ENCODE results near the gene IKZF3. TPM values are rescaled to one million over a fixed set of nuclear protein-coding genes. Genes with fewer than 3 reads are reported as not detected.

Gene IKZF3
- total and polyA plus RNA-seq, 10 of the 15 experiments (the other 5 are each of a cell fraction or from before 2014, with no cell fraction given), result 5.5 to 98.2 (median 47.6) TPM

GRCh38 chr17:39767147-39767546 lies 97.0 kb downstream of the IKZF3 start (continued):
- peak; percentile 49; the same call in 1 of the 2 replicates for TF ChIP-seq MYB (IDR thresholded peaks at IDR 0.05; ENCODE audit: borderline replicate concordance, low read depth, low read length)
- peak; percentile 82 for TF ChIP-seq MTA2 (IDR thresholded peaks at IDR 0.05; ENCODE audit: low read depth)
- TF ChIP-seq SRF (IDR thresholded peaks at IDR 0.05; ENCODE audit: low read depth in 2 of 2, low read length in 2 of 2), result no peak
- peak in 1 of 2 experiments; percentile 46; a peak in 1 of 3 replicates for TF ChIP-seq EGR1 (IDR thresholded peaks at IDR 0.05; ENCODE audit: borderline replicate concordance in 1 of 2, low read depth in 2 of 2, low read length in 2 of 2)
- no peak for TF ChIP-seq REST (IDR thresholded peaks at IDR 0.05; ENCODE audit: low read depth, low read length)
- no peak for TF ChIP-seq CHD1 (IDR thresholded peaks at IDR 0.05; ENCODE audit: low read depth, low read length)
- TF ChIP-seq MTA3 (IDR thresholded peaks at IDR 0.05; ENCODE audit: borderline replicate concordance, low read length), result no peak; the same call in 1 of the 2 replicates
- TF ChIP-seq MEF2B (IDR thresholded peaks at IDR 0.05; ENCODE audit: partially characterized antibody, poor library complexity, severe bottlenecking), result peak; percentile 45
- TF ChIP-seq KDM1A (IDR thresholded peaks at IDR 0.05; ENCODE audit: borderline replicate concordance), result no peak
- TF ChIP-seq ZBTB33 (IDR thresholded peaks at IDR 0.05), result no peak
- TF ChIP-seq BACH1 (IDR thresholded peaks at IDR 0.05; ENCODE audit: borderline replicate concordance), result peak; percentile 15; the same call in 1 of the 2 replicates
- TF ChIP-seq RB1 (IDR thresholded peaks at IDR 0.05; ENCODE audit: borderline replicate concordance), result no peak
- no peak for TF ChIP-seq STAT3 (IDR thresholded peaks at IDR 0.05; ENCODE audit: low read depth, low read length)
- TF ChIP-seq CUX1 (IDR thresholded peaks at IDR 0.05; ENCODE audit: insufficient replicate concordance, low read depth, low read length), result no peak
- peak; percentile 11 for TF ChIP-seq SP1 (IDR thresholded peaks at IDR 0.05; ENCODE audit: low read depth, low read length)
- no peak; the same call in 1 of the 2 replicates for TF ChIP-seq USF2 (IDR thresholded peaks at IDR 0.05; ENCODE audit: borderline replicate concordance, low read depth, low read length)
- peak; percentile 62; the same call in 1 of the 2 replicates for TF ChIP-seq MLLT1 (IDR thresholded peaks at IDR 0.05)
